HG02759 (cell line): ENCODE data around the gene CREB3.
A peak's percentile ranks its signal among the peaks of the same experiment; 100 is the strongest.

Source experiments
- ATAC-seq: cut with Tn5 transposase; IDR thresholded peaks from one replicate; pipeline ENCODE4 v1.9.1; 2021; ENCODE audit warnings: mild to moderate bottlenecking, moderate library complexity; ENCODE audit not compliant: unreplicated experiment

The CREB3 gene, protein sequence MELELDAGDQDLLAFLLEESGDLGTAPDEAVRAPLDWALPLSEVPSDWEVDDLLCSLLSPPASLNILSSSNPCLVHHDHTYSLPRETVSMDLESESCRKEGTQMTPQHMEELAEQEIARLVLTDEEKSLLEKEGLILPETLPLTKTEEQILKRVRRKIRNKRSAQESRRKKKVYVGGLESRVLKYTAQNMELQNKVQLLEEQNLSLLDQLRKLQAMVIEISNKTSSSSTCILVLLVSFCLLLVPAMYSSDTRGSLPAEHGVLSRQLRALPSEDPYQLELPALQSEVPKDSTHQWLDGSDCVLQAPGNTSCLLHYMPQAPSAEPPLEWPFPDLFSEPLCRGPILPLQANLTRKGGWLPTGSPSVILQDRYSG

DNA sequence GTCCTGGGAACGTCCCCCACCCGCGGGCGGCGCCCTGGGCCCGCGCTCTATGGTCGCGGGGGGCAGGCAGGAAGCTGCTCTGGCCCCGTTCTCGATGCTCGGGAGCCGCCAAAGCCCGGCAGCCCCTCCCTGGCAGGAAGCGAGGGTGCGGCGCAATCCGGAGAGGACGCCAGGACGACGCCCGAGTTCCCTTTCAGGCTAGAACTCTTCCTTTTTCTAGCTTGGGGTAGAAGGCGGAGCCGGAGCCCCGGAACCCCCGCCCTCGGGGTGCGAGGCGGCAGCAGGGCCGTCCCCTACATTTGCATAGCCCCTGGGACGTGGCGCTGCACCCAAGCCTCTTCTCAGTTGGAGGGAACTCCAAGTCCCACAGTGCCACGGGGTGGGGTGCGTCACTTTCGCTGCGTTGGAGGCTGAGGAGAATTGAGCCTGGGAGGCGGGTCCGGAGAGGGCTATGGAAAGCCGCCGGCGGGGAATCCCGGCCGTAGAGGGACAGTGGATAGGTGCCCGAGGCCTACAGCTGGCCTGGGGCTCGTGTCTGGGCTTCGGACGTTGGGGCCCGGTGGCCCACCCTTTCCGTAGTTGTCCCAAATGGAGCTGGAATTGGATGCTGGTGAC, at the start of gene CREB3, which contains the start of gene TLN1:
TSS of gene CREB3 (plus strand) at position 482 of the 615 bp plus-strand sequence. CDS start at position 589, 107 bp downstream.
TSS of gene TLN1 (minus strand) at position 11 of the 615 bp plus-strand sequence. CDS start 6,501 bp downstream, outside the sequence.
- ATAC-seq = peak; percentile 77

- no peak for ATAC-seq
These were observed 49.1 kb upstream of the CREB3 start for GRCh38 chr9:35683323-35683722.

DNA sequence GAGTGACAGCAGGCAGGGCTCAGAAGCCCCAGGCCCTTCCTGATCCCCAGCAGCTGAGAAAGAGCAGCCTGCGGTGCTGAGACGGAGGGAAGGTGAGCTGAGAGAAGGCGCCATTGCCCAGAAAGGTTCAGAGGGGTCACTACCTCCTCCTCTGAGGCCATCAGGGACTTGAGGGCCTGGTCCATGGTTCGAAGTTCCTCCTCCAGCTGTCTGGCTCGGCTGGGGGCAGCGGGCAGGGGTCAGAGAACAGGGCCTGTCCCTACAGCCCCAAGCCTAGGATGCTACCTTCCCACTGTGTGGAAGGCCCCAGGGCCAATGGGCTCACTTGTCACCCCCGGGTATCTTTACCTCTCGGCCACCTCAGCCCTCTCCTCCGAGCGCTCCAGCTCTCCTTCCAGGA, 47.5 kb upstream of the CREB3 start:
- no peak for ATAC-seq

DNA sequence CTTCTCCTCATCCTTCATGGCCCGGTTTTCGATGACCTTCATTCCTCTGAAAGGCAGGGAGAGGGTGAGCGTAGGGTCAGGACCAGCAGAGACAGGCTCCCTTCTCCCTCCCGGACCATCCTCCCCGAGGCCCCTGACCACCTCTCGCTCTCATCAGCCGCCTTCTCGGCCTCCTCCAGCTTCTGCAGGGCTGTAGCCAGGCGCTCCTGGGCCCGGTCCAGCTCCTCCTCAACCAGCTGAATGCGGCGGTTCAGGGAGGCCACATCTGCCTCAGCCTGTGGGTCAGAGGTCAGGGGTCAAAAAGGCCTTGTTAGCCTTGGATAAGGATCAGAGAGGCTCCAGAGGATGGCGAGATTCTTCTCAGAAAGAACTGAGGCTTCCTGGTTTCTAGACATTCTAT, 47.0 kb upstream of the CREB3 start:
- no peak for ATAC-seq

DNA sequence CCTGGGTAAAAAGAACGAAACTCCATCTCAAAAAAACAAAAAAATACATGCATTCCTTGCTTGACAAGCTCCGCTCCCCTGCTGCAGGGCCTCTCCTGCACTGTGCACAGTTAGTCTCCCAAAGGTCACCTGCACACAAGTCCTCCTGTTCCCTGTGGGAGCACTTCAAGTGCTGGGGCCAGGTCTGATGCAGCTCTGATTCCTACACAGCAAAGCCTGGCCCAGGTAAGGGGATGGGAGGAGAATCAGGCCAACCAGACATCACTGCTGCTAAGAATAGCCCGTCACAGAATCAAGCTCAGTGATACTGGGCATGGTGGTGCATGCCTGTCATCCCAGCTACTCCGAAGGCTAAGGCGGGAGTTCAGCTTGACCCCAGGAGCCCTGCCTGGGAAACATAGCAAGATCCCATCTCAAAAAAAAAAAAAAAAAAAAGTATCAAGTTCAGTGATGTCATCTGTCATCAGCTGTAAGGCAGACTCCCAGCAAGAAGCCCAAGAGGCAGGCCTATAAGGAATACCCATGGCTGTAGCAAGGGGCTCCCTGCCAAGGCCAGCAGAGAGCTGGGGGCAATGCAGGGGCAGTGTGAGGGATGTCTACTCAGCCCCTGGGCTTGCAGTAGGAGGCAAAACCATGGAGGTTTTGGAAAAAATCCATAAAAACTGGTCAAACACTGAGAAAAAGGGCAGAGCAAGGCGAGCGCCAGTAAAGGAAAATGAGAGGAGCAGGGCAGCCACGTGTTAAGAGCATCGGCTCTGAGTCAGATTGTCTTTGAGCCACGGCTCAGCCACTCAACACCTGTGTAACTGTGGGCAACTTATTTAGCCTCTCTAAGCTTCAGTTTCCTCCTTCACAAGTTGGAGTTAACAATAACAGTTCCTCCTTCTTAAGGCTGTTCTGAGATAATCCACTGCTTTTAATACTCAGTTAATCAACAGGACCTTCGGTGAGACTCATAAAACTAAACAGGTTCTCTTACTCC, 46.0 kb upstream of the CREB3 start:
- ATAC-seq = no peak

DNA sequence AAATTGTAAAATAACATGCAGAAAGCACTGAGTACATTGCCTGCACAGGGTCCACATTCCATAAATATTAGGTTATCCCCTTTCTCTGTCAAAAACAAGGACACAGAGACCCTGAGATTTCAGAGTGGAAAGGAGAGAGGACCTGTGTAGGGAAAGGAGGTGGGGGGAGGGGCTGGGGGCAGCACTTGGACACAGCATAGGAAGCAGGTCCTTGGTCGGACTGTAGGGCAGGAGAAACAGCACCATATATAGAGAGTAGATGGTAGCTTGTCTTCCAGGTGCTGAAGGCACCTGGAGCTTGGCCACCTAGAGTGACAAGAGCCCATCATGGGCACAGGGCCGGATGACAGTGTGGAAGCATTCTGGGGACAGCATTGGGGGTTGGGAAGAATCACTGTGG, 45.2 kb upstream of the CREB3 start:
- ATAC-seq = no peak

- ATAC-seq = no peak
These were observed 44.4 kb upstream of the CREB3 start for GRCh38 chr9:35687972-35688557.

- no peak for ATAC-seq
These were observed 43.6 kb upstream of the CREB3 start for GRCh38 chr9:35688558-35689541.

GRCh38 chr9:35689542-35690293, 42.7 kb upstream of the CREB3 start, which contains the start of gene TPM2:
Gene TPM2, minus strand, starts transcription at chr9:35689925. Its CDS starts 108 bp downstream, at chr9:35689817.
- ATAC-seq = no peak

DNA sequence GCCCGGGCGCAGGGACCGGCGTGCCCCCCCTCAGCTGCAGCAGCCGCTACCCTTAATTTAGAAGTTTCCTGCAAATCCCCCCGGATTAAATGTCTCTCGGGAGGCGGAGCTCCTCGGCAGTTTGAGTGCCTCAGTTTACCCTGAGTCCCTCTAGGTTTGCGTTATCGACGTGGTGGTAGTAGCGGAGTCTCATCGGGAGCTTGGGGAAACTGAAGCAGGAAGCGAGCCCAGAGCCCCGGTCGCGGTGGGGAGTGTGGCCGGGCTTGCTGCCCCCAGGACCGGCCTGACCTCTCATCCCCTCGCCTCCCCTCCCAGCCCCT, 42.2 kb upstream of the CREB3 start:
- ATAC-seq = no peak

DNA sequence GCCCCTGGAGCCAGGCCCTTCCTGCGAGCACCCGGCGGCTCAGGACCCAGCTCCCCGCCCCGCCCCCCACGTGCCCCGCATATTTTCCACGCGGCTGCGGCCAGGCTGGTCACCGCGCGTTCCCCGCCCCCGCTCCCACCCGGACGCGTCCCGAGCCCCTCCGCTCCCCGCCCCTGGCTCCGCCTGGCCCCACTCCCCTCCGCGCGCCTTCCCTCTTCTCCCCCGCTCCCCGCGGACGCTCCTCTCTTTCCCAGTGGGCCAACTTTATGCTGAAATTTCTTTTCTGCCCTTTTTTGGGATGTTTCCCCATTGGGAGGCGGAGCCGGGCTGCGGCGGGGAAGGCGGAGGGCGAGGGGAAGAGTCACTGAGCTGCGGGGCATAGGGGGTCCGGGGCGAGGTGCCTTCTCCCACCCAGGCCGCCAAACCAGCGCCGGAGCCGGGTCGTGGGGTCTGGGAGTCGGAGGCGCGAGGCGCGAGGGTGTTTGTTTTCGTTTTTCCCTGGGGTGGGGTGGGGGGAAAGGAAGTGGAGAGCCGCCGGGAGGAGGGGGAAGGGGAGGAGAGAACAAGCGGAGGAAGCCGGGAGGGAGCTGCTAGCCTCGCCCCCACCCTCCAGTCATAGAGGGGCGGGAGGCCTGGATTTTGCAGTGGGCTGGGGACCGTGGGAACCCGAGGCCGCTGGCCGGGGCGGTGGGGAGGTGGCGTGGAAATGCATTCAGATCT, 41.7 kb upstream of the CREB3 start:
- no peak for ATAC-seq

DNA sequence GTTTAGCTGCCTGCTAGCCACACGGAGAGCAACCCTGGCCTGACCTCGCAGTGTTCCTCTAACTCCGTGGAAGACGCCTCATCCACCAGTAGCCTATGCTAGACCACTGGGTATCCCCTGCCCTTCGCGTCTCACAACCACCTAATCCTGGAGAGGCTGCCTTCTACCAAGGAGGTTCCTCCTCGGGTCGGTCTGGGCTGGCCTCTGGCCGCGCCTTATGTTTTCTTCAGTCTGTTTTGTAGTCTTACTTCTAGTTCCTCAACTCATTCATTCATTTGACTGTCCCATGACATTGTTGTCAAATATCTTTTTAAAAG, 41.2 kb upstream of the CREB3 start:
- no peak for ATAC-seq

DNA sequence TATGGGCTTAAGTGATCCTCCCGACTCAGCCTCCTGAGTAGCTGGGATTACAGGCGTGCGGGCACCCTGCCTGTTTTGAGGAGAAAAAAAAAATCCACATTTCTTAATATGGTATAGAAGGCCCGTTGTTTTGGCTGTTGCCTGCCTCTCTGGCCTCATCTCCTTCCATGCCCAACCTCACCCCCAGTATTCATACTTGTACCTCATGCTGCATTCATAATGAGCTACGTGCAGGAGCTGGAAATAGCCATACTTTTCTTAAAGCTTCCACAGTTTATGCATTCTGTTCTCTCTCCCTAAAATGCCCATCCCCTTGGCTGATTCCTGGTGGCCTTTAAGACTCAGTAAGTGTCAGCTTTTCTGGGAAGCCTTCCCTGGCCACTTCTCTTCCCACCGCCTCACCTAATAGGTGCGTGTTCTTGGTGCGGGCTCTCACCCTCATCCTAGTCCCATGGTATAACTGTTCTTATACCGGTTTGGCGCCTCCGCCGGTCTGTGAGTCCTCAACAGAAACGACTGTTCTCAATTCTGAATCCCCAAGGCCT, 40.6 kb upstream of the CREB3 start:
- no peak for ATAC-seq

DNA sequence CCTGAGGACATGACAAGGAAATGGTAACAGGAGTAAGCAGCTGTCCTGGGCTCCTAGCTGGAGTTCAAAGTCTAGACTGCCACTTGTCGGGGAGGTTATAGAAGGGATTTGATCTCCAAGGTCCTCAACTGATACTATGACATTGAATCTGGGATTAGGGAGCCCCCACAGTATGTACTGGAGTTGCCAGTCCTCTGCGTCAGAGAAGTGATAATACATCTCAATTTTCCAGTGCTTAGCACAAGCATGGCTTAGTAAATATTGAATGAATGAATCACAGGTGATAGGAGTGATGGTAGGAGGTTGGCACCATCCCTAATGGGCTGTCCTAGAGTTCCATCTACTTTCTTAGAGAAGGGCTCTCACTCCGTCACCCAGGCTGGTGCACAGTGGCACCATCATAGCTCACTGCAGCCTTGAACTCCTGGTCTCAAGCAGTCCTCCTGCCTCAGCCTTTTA, 36.5 kb upstream of the CREB3 start:
- ATAC-seq = no peak

DNA sequence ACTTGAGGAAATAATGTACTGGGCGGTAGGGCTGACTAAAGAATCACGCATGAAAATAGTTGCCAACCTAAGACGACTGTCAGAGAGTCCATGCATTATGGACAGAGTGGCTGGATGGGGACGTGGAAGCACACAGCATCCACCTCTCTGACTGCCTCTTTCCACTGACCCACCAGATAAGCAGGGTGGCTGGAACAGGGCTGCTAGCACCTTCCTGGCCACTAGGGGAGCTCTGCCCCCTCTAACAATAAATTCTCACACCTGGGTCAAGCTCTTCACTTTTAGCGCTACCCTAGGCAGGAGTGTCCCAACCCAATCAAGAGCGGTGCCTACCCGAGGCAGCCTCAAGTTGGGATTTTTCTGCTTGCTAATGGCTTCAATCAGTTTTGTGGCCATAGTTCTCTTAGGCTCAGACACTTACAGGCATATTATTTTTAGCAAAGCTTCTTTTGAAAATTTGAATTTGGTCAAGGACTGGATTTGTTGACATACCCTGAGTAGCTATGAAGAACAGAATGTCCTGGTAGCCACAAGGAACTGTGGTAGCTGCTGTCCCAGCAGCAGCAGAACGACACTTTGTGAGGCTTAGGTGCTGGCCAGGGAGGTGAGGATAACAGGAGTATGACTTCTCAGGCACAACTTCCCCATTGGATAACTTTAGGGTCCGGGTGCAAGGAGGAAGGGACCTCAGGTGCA, 35.8 kb upstream of the CREB3 start:
- peak; percentile 77 for ATAC-seq

DNA sequence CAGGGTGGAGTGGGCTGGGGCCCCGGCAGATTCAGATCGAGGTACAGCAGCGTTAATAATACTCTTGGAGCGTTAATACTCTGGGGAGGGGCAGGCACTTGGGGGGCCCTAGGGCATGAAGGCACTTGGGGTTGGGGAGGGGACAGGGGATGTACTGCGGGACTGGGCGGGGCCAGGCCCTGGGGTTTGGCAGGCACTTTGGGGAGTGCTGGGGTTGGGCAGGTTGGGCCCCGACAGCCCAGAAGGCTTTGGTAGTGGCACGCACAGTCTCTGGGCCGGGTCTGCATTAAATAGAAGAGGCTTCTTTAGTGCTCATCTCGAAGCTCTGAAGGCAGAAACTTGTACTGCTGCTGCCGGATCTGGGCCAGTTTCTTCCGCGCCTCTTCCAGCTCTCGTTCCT, 35.0 kb upstream of the CREB3 start:
- no peak for ATAC-seq

GRCh38 chr9:35698231-35698630, 34.2 kb upstream of the CREB3 start:
- ATAC-seq = no peak

DNA sequence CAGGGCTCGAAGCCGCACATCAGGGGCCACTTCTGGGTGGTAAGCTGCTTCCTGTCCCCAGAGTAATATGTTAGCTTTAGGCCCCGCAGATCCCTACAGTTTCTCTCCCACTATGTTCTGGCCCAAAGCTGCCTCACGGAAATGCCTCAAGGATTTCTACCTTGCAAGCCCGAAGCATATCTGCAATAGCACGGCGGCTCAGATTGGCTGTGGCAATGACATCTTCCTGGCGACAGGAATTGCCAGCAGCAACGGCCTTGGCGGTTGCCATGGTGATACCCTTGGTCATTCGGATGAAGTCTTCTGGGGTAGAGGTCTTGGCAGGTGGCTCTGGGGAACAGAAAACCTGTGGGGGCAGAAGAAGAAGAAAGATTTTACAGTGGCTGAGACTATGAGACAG, 32.4 kb upstream of the CREB3 start:
- ATAC-seq = no peak
